ENCODE measurements around the gene IGFL1. TPM values are rescaled to one million over a fixed set of nuclear protein-coding genes. Genes with fewer than 3 reads are reported as not detected.
A peak's percentile ranks its signal among the peaks of the same experiment; 100 is the strongest.
"Not testable (repeated sequence)": the region's sequence is repeated elsewhere in the genome, so short reads cannot be mapped to it uniquely, and the experiment has no call there.

Gene IGFL1
- total and polyA plus RNA-seq, 11 donors = not detected

- TF ChIP-seq POLR2A (IDR thresholded peaks at IDR 0.05) (no peak), CTCF (IDR thresholded peaks at IDR 0.05) (no peak)
- Histone ChIP-seq H3K27ac (no peak overlapping the region), H3K4me1 (no peaks in the 10 kb centered on the region), H3K36me3 (no peaks in the 10 kb centered on the region), H3K4me3 (no peak overlapping the region), H3K27me3 (peaks cover 0 to 35% (median 0%) of the 10 kb centered on the region in 9 donors), H3K9me3 (no peaks in the 10 kb centered on the region)
- intact Hi-C loops (cut with DNase I) = no loop called here
- no peak for DNase-seq
- ATAC-seq = no peak
- WGBS, 4 donors = 67 to 75% (median 74%) methylated on average over 4 of the region's 4 CpGs
Measured at GRCh38 chr19:46254776-46255175, 25.2 kb downstream of the IGFL1 start.

GRCh38 chr19:46256855-46257254 lies 27.3 kb downstream of the IGFL1 start:
- no peaks in the 10 kb centered on the region for H3K4me1 ChIP-seq
- 70 to 75% (median 73%) methylated on average over 8 of the region's 8 CpGs for WGBS, 4 donors
- intact Hi-C loops (cut with DNase I) = no loop called here

GRCh38 chr19:46261501-46261900 lies 32.0 kb downstream of the IGFL1 start:
- not testable (repeated sequence) for H3K4me1 ChIP-seq, H3K36me3 ChIP-seq, H3K9me3 ChIP-seq, DNase-seq, ATAC-seq, H3K27ac ChIP-seq, H3K4me3 ChIP-seq
- H3K27me3 ChIP-seq = peaks cover 0 to 39% (median 9%) of the 10 kb centered on the region in 9 donors
- 66 to 72% (median 70%) methylated on average over 7 of the region's 7 CpGs for WGBS, 4 donors
- intact Hi-C loops (cut with DNase I) = loop anchor here in 1 of 10 donors (2.0 kb wide), 1 partner anchor 177 kb away; no protein-coding TSS in a partner anchor

More at GRCh38 chr19:46256855-46257254, 27.3 kb downstream of the IGFL1 start:
- Histone ChIP-seq H3K9me3 (no peaks in the 10 kb centered on the region), H3K4me3 (no peak overlapping the region), H3K36me3 (no peaks in the 10 kb centered on the region), H3K27ac (no peak overlapping the region), H3K27me3 (peaks cover 0 to 28% (median 9%) of the 10 kb centered on the region in 9 donors)
- no peak for TF ChIP-seq POLR2A (IDR thresholded peaks at IDR 0.05)
- no peak for DNase-seq
- ATAC-seq = no peak

- ATAC-seq, H3K36me3 ChIP-seq, H3K4me3 ChIP-seq, H3K9me3 ChIP-seq, DNase-seq, H3K4me1 ChIP-seq, H3K27ac ChIP-seq: not testable (repeated sequence)
- 62 to 66% (median 64%) methylated on average over 11 of the region's 11 CpGs for WGBS, 4 donors
- H3K27me3 ChIP-seq = peaks cover 0 to 36% (median 9%) of the 10 kb centered on the region in 9 donors
- intact Hi-C loops (cut with DNase I) = loop anchor here in 2 of 10 donors (1.0 to 2.0 kb wide), 2 partner anchors 181 to 234 kb away; no protein-coding TSS in a partner anchor
Measured at GRCh38 chr19:46262684-46263296, 33.2 kb downstream of the IGFL1 start.

- not testable (repeated sequence) for H3K4me1 ChIP-seq, H3K9me3 ChIP-seq, DNase-seq, ATAC-seq, H3K27ac ChIP-seq, H3K4me3 ChIP-seq, H3K36me3 ChIP-seq
- H3K27me3 ChIP-seq = peaks cover 0 to 33% (median 9%) of the 10 kb centered on the region in 9 donors
- intact Hi-C loops (cut with DNase I) = loop anchor here in 9 of 10 donors (1.0 to 5.0 kb wide), 9 partner anchors 178 to 238 kb away; no protein-coding TSS in a partner anchor
- 74 to 79% (median 76%) methylated on average over 5 of the region's 5 CpGs for WGBS, 4 donors
Measured at GRCh38 chr19:46264801-46265200, 35.3 kb downstream of the IGFL1 start.

GRCh38 chr19:46265217-46265828 lies 35.8 kb downstream of the IGFL1 start:
- H3K27me3 ChIP-seq = peaks cover 0 to 38% (median 7%) of the 10 kb centered on the region in 9 donors
- TF ChIP-seq CTCF (IDR thresholded peaks at IDR 0.05) = peak; percentile 79 to 88 (median 86)
- TF ChIP-seq POLR2A (IDR thresholded peaks at IDR 0.05) = no peak
- ATAC-seq = peak; percentile 71 to 89 (median 74)
- H3K9me3 ChIP-seq = no peaks in the 10 kb centered on the region
- no peaks in the 10 kb centered on the region for H3K36me3 ChIP-seq
- no peak overlapping the region for H3K4me3 ChIP-seq
- H3K27ac ChIP-seq = no peak overlapping the region
- 16 to 23% (median 20%) methylated on average over 10 of the region's 10 CpGs for WGBS, 4 donors
- peak in 4 of 5 donors; percentile 38 to 54 (median 48) for DNase-seq
- H3K4me1 ChIP-seq = peaks cover 0 to 4% (median 0%) of the 10 kb centered on the region in 12 donors
- intact Hi-C loops (cut with DNase I) = loop anchor here in 9 of 10 donors (1.0 to 5.0 kb wide), 9 partner anchors 178 to 238 kb away; no protein-coding TSS in a partner anchor

All from heart left ventricle (tissue), 16 donors.